Measurements from ENCODE around the gene TBC1D8B.
A peak's percentile ranks its signal among the peaks of the same experiment; 100 is the strongest.

DNA sequence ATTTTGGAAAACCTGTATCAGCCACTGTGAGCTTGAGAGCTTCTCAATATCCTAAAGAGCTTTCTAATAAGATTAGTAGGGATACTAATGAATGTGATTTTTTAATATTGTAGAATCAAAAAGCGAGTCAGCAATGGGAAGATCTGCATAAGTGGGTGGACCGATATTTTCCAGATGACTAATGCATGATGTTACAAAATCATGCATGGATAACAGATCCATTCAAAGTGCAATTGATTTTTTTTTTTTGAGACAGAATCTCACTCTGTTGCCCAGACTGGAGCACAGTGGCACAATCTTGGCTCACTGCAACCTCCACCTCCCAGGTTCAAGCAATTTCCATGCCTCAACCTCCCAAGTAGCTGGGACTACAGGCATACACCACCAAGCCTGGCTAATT is 110.4 kb downstream of the TBC1D8B start:
- TF ChIP-seq, protein P1, sequence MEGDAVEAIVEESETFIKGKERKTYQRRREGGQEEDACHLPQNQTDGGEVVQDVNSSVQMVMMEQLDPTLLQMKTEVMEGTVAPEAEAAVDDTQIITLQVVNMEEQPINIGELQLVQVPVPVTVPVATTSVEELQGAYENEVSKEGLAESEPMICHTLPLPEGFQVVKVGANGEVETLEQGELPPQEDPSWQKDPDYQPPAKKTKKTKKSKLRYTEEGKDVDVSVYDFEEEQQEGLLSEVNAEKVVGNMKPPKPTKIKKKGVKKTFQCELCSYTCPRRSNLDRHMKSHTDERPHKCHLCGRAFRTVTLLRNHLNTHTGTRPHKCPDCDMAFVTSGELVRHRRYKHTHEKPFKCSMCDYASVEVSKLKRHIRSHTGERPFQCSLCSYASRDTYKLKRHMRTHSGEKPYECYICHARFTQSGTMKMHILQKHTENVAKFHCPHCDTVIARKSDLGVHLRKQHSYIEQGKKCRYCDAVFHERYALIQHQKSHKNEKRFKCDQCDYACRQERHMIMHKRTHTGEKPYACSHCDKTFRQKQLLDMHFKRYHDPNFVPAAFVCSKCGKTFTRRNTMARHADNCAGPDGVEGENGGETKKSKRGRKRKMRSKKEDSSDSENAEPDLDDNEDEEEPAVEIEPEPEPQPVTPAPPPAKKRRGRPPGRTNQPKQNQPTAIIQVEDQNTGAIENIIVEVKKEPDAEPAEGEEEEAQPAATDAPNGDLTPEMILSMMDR (IDR thresholded peaks at IDR 0.05 in 2 of 3, conservative IDR thresholded peaks at IDR 0.05 in 1 of 3; ENCODE audit: borderline replicate concordance in 1 of 3, insufficient read depth in 1 of 3, low read depth in 2 of 3, low read length in 2 of 3) = no peak
- TF ChIP-seq POLR2A (IDR thresholded peaks at IDR 0.05; ENCODE audit: borderline replicate concordance, extremely low read depth, insufficient read depth, insufficient read length) (no peak), ZNF274 (IDR thresholded peaks at IDR 0.05; ENCODE audit: low read depth, low read length) (no peak), EZH2 (IDR thresholded peaks at IDR 0.05) (no peak), POLR2AphosphoS5 (IDR thresholded peaks at IDR 0.05; ENCODE audit: low read depth, low read length) (no peak), JUND (IDR thresholded peaks at IDR 0.05) (peak; percentile 40; the same call in 1 of the 2 replicates), EZH2phosphoT487 (IDR thresholded peaks at IDR 0.05; ENCODE audit: borderline replicate concordance) (no peak), ZFX (IDR thresholded peaks at IDR 0.05) (no peak), CEBPB (IDR thresholded peaks at IDR 0.05; ENCODE audit: low read depth) (peak; percentile 43; the same call in 1 of the 2 replicates)
- TF ChIP-seq, protein P2, sequence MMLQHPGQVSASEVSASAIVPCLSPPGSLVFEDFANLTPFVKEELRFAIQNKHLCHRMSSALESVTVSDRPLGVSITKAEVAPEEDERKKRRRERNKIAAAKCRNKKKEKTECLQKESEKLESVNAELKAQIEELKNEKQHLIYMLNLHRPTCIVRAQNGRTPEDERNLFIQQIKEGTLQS (IDR thresholded peaks at IDR 0.05) = no peak
- TF ChIP-seq, protein P3, sequence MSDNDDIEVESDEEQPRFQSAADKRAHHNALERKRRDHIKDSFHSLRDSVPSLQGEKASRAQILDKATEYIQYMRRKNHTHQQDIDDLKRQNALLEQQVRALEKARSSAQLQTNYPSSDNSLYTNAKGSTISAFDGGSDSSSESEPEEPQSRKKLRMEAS (IDR thresholded peaks at IDR 0.05) = no peak

Data from HCT116 (cell line).